Neuronal stem cell (in vitro differentiated cells): ENCODE results near the gene FCRL6.
A peak's percentile ranks its signal among the peaks of the same experiment; 100 is the strongest.

ENCODE experiments used
- DNase-seq: peaks from one replicate; pipeline ENCODE4 v3.0.0-alpha.2; 2013; ENCODE audit warnings: low spot score
- H2AFZ ChIP-seq: one replicate; pipeline ENCODE4 v1.6.1; 2013; ENCODE audit warnings: mild to moderate bottlenecking, low read length, inconsistent platforms
- H2AK5ac ChIP-seq: 2 replicates; pipeline ENCODE4 v1.6.1; 2013; ENCODE audit warnings: low read depth, mild to moderate bottlenecking, inconsistent platforms, low read length, moderate library complexity, mixed read lengths
- H2BK120ac ChIP-seq: 2 replicates; pipeline ENCODE4 v1.6.1; 2013; ENCODE audit warnings: low read depth, mild to moderate bottlenecking, inconsistent platforms, low read length, moderate library complexity, mixed read lengths
- H2BK12ac ChIP-seq: one replicate; pipeline ENCODE4 v1.6.1; 2013; ENCODE audit warnings: low read length, inconsistent platforms
- H2BK15ac ChIP-seq: 2 replicates; pipeline ENCODE4 v1.6.1; 2013; ENCODE audit warnings: mild to moderate bottlenecking, low read length, inconsistent platforms, mixed read lengths
- H2BK5ac ChIP-seq: one replicate; pipeline ENCODE4 v1.6.1; 2013; ENCODE audit warnings: inconsistent platforms, mild to moderate bottlenecking, low read length, moderate library complexity
- H3K14ac ChIP-seq: one replicate; pipeline ENCODE4 v1.6.1; 2013; ENCODE audit warnings: low read length, inconsistent platforms
- H3K18ac ChIP-seq: 2 replicates; pipeline ENCODE4 v1.6.1; 2013; ENCODE audit warnings: low read length, inconsistent platforms
- H3K23ac ChIP-seq: 2 replicates; pipeline ENCODE4 v1.6.1; 2013; ENCODE audit warnings: low read depth, mild to moderate bottlenecking, mixed read lengths, low read length, inconsistent platforms; ENCODE audit not compliant: poor library complexity
- H3K27ac ChIP-seq: replicated peaks from 3 replicates; pipeline ENCODE4 v1.5.1; 2013; ENCODE audit warnings: low read length, inconsistent platforms
- H3K27me3 ChIP-seq, 3 experiments: 2 replicates each; pipeline ENCODE4 v1.6.1; 2013; ENCODE audit warnings: low read length in 3 of 3, mild to moderate bottlenecking in 2 of 3, inconsistent platforms in 1 of 3, low read depth in 1 of 3, mixed read lengths in 1 of 3, moderate library complexity in 1 of 3; ENCODE audit not compliant: control insufficient read depth in 3 of 3, insufficient read depth in 3 of 3
- H3K36me3 ChIP-seq, 2 donors: replicated peaks in 1 of 2; 2 replicates each; pipeline ENCODE4 v1.6.1; 2013; ENCODE audit warnings: low read length in 2 of 2; ENCODE audit not compliant: control insufficient read depth in 2 of 2, insufficient read depth in 2 of 2
- H3K4ac ChIP-seq: 2 replicates; pipeline ENCODE4 v1.6.1; 2013; ENCODE audit warnings: inconsistent platforms, mild to moderate bottlenecking, low read length, moderate library complexity
- H3K4me1 ChIP-seq, 2 donors: 1 replicate in 1 of 2; 2 replicates in 1 of 2; pipeline ENCODE4 v1.6.1; 2013; ENCODE audit warnings: low read length in 2 of 2, low read depth in 1 of 2; ENCODE audit not compliant: control insufficient read depth in 2 of 2, insufficient read depth in 1 of 2
- H3K4me2 ChIP-seq: one replicate; pipeline ENCODE4 v1.6.1; 2013; ENCODE audit warnings: mild to moderate bottlenecking, low read length, inconsistent platforms; ENCODE audit not compliant: insufficient read depth, poor library complexity, severe bottlenecking
- H3K4me3 ChIP-seq, 2 donors: 2 replicates each; pipeline ENCODE4 v1.5.1; 2013; ENCODE audit warnings: low read length in 2 of 2, mild to moderate bottlenecking in 2 of 2, inconsistent platforms in 1 of 2, moderate library complexity in 1 of 2
- H3K79me1 ChIP-seq: one replicate; pipeline ENCODE4 v1.6.1; 2013; ENCODE audit warnings: low read depth, mild to moderate bottlenecking, inconsistent platforms, low read length, moderate library complexity
- H3K9ac ChIP-seq: one replicate; pipeline ENCODE4 v1.6.1; 2013; ENCODE audit warnings: mild to moderate bottlenecking, low read depth, low read length, inconsistent platforms; ENCODE audit not compliant: poor library complexity
- H3K9me3 ChIP-seq, 2 donors: replicated peaks in 1 of 2; 2 replicates each; pipeline versions ENCODE3 to v1.6.1; 2013; ENCODE audit warnings: low read length in 2 of 2, mild to moderate bottlenecking in 2 of 2, inconsistent platforms in 1 of 2, low read depth in 1 of 2, mixed read lengths in 1 of 2, moderate library complexity in 1 of 2; ENCODE audit not compliant: control insufficient read depth in 2 of 2, insufficient read depth in 1 of 2
- H4K8ac ChIP-seq: one replicate; pipeline ENCODE4 v1.6.1; 2013; ENCODE audit warnings: low read depth, mild to moderate bottlenecking, inconsistent platforms, low read length, moderate library complexity
- H4K91ac ChIP-seq: one replicate; pipeline ENCODE4 v1.6.1; 2013; ENCODE audit warnings: low read length, low read depth, mild to moderate bottlenecking, inconsistent platforms; ENCODE audit not compliant: poor library complexity
- WGBS, 2 donors: extraction: QIAGEN DNeasy Blood & Tissue Kit; methylation state at CpG; one replicate each; pipeline ENCODE4 v1.1.7; 2013; ENCODE audit warnings: missing lambda C conversion rate in 2 of 2, mixed read lengths in 1 of 2; ENCODE audit not compliant: insufficient read length in 2 of 2, insufficient replicate concordance in 1 of 2; ENCODE audit errors: extremely low coverage in 2 of 2; 5-methylcytosine and 5-hydroxymethylcytosine counted together

FCRL6 gene

DNA sequence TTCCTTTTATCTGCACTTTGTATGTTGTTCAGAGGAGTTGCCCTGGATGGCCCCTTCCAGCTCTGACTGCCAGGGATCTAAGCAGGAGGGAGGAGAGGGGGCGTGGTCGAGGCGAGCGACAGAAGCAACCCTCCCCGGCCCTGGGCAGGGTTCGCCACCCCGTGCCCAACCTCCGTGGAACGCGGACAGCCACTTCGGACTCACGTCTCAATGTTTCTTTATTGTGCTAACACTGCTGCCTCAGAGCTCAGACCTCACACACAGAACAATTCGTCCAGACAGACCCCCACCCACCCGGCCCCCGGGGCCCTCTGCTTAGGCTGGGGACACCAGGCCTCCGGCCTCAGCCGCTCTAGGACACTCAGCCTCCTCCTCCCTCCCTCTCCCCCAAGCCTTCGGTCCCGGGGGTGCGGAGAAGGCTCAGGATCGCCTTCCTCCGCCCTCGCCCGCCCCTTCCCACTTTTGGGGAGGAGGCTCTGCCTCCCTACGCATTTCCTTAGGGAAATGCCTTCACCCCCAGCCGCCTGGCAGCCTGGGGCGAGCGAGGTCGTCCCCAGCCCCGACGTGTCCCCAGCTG is 52.0 kb downstream of the FCRL6 start:
- H4K8ac ChIP-seq: no peak overlapping the region
- no CpG with 5 or more reads among the region's 31 CpGs for WGBS, 2 donors
- no peak overlapping the region for H2BK12ac ChIP-seq
- H3K9me3 ChIP-seq: peaks cover 5% of the 10 kb centered on the region in 2 donors
- peak overlapping the region; percentile 79 for H3K4me2 ChIP-seq
- no peak overlapping the region for H3K27ac ChIP-seq
- peaks cover 7 to 68% (median 40%) of the 10 kb centered on the region in 3 experiments for H3K27me3 ChIP-seq
- H2BK15ac ChIP-seq: no peak overlapping the region
- peak overlapping the region; percentile 56 for H3K9ac ChIP-seq
- no peak overlapping the region for H4K91ac ChIP-seq
- peak overlapping the region; percentile 47 for H2AFZ ChIP-seq
- H3K23ac ChIP-seq: peak overlapping the region; percentile 51
- peaks cover 0 to 4% of the 10 kb centered on the region in 2 donors for H3K4me1 ChIP-seq
- no peak overlapping the region for H2BK5ac ChIP-seq
- no peaks in the 10 kb centered on the region for H3K79me1 ChIP-seq
- peak; percentile 45 for DNase-seq
- peak overlapping the region in 1 of 2 donors; percentile 70 for H3K4me3 ChIP-seq
- no peak overlapping the region for H2AK5ac ChIP-seq
- no peak overlapping the region for H3K18ac ChIP-seq
- no peak overlapping the region for H3K14ac ChIP-seq
- no peak overlapping the region for H3K4ac ChIP-seq
- H3K36me3 ChIP-seq: no peaks in the 10 kb centered on the region
- no peak overlapping the region for H2BK120ac ChIP-seq

DNA sequence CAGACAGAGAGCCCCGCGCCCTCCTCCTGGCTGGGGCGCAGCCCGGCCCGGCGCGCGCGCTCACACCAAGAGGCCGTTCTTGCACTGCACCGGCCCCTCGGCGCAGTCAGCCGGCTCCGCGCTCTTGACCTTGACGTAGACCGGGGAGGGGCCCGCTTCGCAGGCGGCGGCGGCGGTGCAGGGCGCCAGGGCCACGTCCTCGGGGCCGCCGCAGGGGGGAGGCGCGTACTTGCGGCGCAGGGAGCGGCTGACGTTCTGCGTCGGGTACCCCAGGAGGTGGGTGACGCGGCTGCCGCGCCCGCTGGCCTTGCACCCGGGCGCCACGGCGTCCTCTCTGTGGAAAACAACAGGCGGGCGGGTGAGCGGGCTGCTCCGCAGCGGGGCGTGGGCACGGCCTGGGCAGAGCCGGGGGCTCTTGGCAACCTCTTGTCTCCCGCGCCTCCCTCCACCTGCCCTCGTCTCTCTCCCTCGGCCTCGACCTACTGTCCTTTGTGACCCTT is 52.6 kb downstream of the FCRL6 start:
- H3K4me3 ChIP-seq: peak overlapping the region in 1 of 2 donors; percentile 70
- H3K9ac ChIP-seq: peak overlapping the region; percentile 44
- peaks cover 7 to 72% (median 40%) of the 10 kb centered on the region in 3 experiments for H3K27me3 ChIP-seq
- no peak overlapping the region for H2BK5ac ChIP-seq
- H3K4me2 ChIP-seq: peak overlapping the region; percentile 79
- WGBS, 2 donors: no CpG with 5 or more reads among the region's 59 CpGs
- H3K4me1 ChIP-seq: peaks cover 0 to 4% of the 10 kb centered on the region in 2 donors
- no peak overlapping the region for H2AK5ac ChIP-seq
- no peak for DNase-seq
- no peak overlapping the region for H2BK12ac ChIP-seq
- H4K8ac ChIP-seq: no peak overlapping the region
- peak overlapping the region; percentile 46 for H3K18ac ChIP-seq
- no peak overlapping the region for H2BK15ac ChIP-seq
- no peak overlapping the region for H3K14ac ChIP-seq
- H4K91ac ChIP-seq: no peak overlapping the region
- no peak overlapping the region for H3K4ac ChIP-seq
- peak overlapping the region; percentile 51 for H3K23ac ChIP-seq
- H3K36me3 ChIP-seq: no peaks in the 10 kb centered on the region
- no peak overlapping the region for H3K27ac ChIP-seq
- H3K79me1 ChIP-seq: no peaks in the 10 kb centered on the region
- no peak overlapping the region for H2BK120ac ChIP-seq
- H2AFZ ChIP-seq: peak overlapping the region; percentile 36
- peaks cover 5% of the 10 kb centered on the region in 2 donors for H3K9me3 ChIP-seq

DNA sequence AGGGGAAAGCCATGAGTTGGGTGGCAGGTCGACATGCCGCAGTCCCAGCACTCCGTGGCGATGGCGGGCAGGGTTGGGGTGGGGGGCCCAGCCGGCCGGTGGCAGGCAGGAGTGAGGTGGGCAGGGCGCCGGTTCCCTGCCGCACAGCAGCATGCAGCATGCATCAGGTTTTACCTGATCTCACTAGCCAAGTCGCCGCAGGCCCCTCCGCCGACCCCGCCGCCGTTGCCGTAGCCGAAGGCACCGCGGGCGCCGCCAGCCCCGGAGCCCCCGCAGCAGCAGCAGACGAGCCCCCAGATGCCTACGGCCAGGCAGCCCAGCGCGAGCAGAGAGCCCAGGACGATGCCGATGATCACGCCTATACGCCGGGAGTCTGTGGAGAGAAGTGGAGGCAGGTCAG is 53.5 kb downstream of the FCRL6 start:
- Histone ChIP-seq H3K9ac (no peak overlapping the region), H3K27ac (no peak overlapping the region), H3K4me3 (no peak overlapping the region), H2BK12ac (no peak overlapping the region), H3K23ac (peak overlapping the region; percentile 13), H3K18ac (peak overlapping the region; percentile 40), H2BK5ac (no peak overlapping the region), H2AFZ (no peak overlapping the region), H3K4me1 (peaks cover 0 to 4% of the 10 kb centered on the region in 2 donors), H4K91ac (no peak overlapping the region), H4K8ac (no peak overlapping the region), H2BK15ac (no peak overlapping the region), H3K9me3 (peaks cover 5% of the 10 kb centered on the region in 2 donors), H3K4me2 (no peak overlapping the region), H2AK5ac (no peak overlapping the region), H2BK120ac (no peak overlapping the region), H3K27me3 (peaks cover 7 to 78% (median 41%) of the 10 kb centered on the region in 3 experiments), H3K36me3 (no peaks in the 10 kb centered on the region), H3K4ac (no peak overlapping the region), H3K79me1 (no peaks in the 10 kb centered on the region), H3K14ac (no peak overlapping the region)
- DNase-seq: no peak
- no CpG with 5 or more reads among the region's 34 CpGs for WGBS, 2 donors

DNA sequence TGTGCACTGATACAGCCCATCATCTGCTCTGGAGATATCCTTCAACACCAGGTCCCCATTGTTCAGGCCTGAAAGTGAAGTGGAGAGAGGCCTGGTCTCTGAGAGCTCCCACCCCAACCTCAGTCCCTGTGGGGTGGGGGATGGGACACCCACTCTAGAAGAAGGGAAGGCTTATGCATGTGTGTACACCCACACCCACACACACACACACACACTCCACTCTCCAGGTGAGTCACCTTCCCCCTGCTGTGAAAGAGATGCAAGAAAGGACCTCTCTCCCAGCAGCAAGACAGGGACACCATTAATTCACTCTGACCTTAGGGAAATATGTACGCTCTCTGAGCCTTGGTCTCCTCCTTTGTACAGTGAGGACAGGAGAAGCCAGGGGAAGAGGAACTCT is 54.4 kb downstream of the FCRL6 start:
- Histone ChIP-seq H4K8ac (no peak overlapping the region), H2BK12ac (no peak overlapping the region), H3K4ac (no peak overlapping the region), H2BK120ac (no peak overlapping the region), H4K91ac (no peak overlapping the region), H3K4me2 (no peak overlapping the region), H3K27me3 (peaks cover 7 to 87% (median 40%) of the 10 kb centered on the region in 3 experiments), H3K4me1 (peaks cover 0 to 4% of the 10 kb centered on the region in 2 donors), H3K36me3 (no peaks in the 10 kb centered on the region), H3K14ac (no peak overlapping the region), H3K9ac (no peak overlapping the region), H2AK5ac (no peak overlapping the region), H2BK15ac (no peak overlapping the region), H3K9me3 (peaks cover 5% of the 10 kb centered on the region in 2 donors), H3K79me1 (no peaks in the 10 kb centered on the region), H3K27ac (no peak overlapping the region), H3K4me3 (no peak overlapping the region), H2BK5ac (no peak overlapping the region), H3K23ac (no peak overlapping the region), H3K18ac (no peak overlapping the region), H2AFZ (no peak overlapping the region)
- WGBS, 2 donors: no CpG with 5 or more reads among the region's 1 CpG
- no peak for DNase-seq
